Measurements from ENCODE around the gene TAF3.

- TF ChIP-seq POLR2A (IDR thresholded peaks at IDR 0.05), result no peak
- no peak for TF ChIP-seq CTCF (IDR thresholded peaks at IDR 0.05)
- TF ChIP-seq POLR2AphosphoS5 (IDR thresholded peaks at IDR 0.05), result no peak
Measured at GRCh38 chr10:7855205-7855604, 36.9 kb downstream of the TAF3 start.

All from breast epithelium (tissue), 3 donors.